CD4-positive, alpha-beta memory T cell (primary cell): Measurements from ENCODE around the gene KCNH2. TPM values are rescaled to one million over a fixed set of nuclear protein-coding genes. Genes with fewer than 3 reads are reported as not detected.

Source experiments
- CTCF ChIA-PET: fragments of 350-600 bp; sonication (Branson Sonifier 250); formaldehyde crosslinking; loops from one replicate; lab custom pipeline; 2021; ENCODE audit warnings: inconsistent platforms; ENCODE audit not compliant: partially characterized antibody; lab: Charles Lee
- POLR2A ChIA-PET: fragments of 350-600 bp; sonication (Branson Sonifier 250); formaldehyde crosslinking; loops from one replicate; lab custom pipeline; 2021; ENCODE audit not compliant: partially characterized antibody; lab: Charles Lee
- DNase-seq, 5 donors: peaks; one replicate each; pipeline versions ENCODE4 v3.0.0 to v3.0.0-alpha.2; 2020 to 2022; ENCODE audit warnings: mixed read lengths in 1 of 5
- H3K27ac ChIP-seq: one replicate; pipeline ENCODE4 v1.7.0; 2013; ENCODE audit warnings: low read depth, low read length
- H3K27me3 ChIP-seq: 2 replicates; pipeline ENCODE4 v1.7.0; 2013; ENCODE audit warnings: mild to moderate bottlenecking, low read length, moderate library complexity; ENCODE audit not compliant: insufficient read depth
- H3K36me3 ChIP-seq: 2 replicates; pipeline ENCODE4 v1.7.0; 2013; ENCODE audit warnings: mild to moderate bottlenecking, low read length, moderate library complexity; ENCODE audit not compliant: insufficient read depth
- H3K4me1 ChIP-seq: 2 replicates; pipeline ENCODE4 v1.7.0; 2013; ENCODE audit warnings: mild to moderate bottlenecking, low read length, moderate library complexity; ENCODE audit not compliant: insufficient read depth
- H3K4me3 ChIP-seq, 2 donors: one replicate each; pipeline ENCODE4 v1.7.0; 2013; ENCODE audit warnings: low read length in 2 of 2, mild to moderate bottlenecking in 1 of 2
- H3K9me3 ChIP-seq, 2 donors: one replicate each; pipeline ENCODE4 v1.7.0; 2013; ENCODE audit warnings: low read length in 2 of 2, control low read depth in 1 of 2; ENCODE audit not compliant: control insufficient read depth in 1 of 2
- H3K27ac Mint-ChIP-seq, 7 donors: one replicate each; pipeline ENCODE4 v1.8.0; 2020 to 2021; ENCODE audit warnings: mixed read lengths in 7 of 7, mild to moderate bottlenecking in 6 of 7, inconsistent platforms in 3 of 7, moderate library complexity in 3 of 7
- H3K27me3 Mint-ChIP-seq, 2 donors: one replicate each; pipeline ENCODE4 v1.8.0; 2020 to 2021; ENCODE audit warnings: mixed read lengths in 2 of 2
- H3K36me3 Mint-ChIP-seq, 2 donors: one replicate each; pipeline ENCODE4 v1.8.0; 2020 to 2021; ENCODE audit warnings: mixed read lengths in 2 of 2, inconsistent platforms in 1 of 2, mild to moderate bottlenecking in 1 of 2
- H3K4me1 Mint-ChIP-seq, 4 donors: one replicate each; pipeline ENCODE4 v1.8.0; 2020 to 2021; ENCODE audit warnings: mixed read lengths in 4 of 4, mild to moderate bottlenecking in 1 of 4
- H3K4me3 Mint-ChIP-seq, 8 donors: one replicate each; pipeline ENCODE4 v1.8.0; 2020 to 2021; ENCODE audit warnings: mixed read lengths in 8 of 8, mild to moderate bottlenecking in 7 of 8, moderate library complexity in 6 of 8, inconsistent platforms in 3 of 8
- H3K9me3 Mint-ChIP-seq, 8 donors: one replicate each; pipeline ENCODE4 v1.8.0; 2020 to 2021; ENCODE audit warnings: mixed read lengths in 8 of 8, mild to moderate bottlenecking in 5 of 8, inconsistent platforms in 3 of 8, moderate library complexity in 1 of 8
- intact Hi-C: fragments of 100-400 bp; cut with micrococcal nuclease; formaldehyde crosslinking; loops from one replicate; pipeline ENCODE4 v1.15.1; 2023
- polyA plus RNA-seq, 2 donors: library from polyadenylated mRNA; unstranded; fragments of 300-500 nt; fragmentation: Illumina TruSeq; gene quantifications; one replicate each; pipeline ENCODE4 v1.2.3, GENCODE V29; 2021
- total RNA-seq, 2 experiments: library from RNA; stranded (reverse); gene quantifications; one replicate each; pipeline ENCODE4 v1.2.3, GENCODE V29; 2021

Gene KCNH2
- total and polyA plus RNA-seq, 4 experiments from 2014 or later, result 1.8 to 2.6 (median 2.4) TPM

DNA sequence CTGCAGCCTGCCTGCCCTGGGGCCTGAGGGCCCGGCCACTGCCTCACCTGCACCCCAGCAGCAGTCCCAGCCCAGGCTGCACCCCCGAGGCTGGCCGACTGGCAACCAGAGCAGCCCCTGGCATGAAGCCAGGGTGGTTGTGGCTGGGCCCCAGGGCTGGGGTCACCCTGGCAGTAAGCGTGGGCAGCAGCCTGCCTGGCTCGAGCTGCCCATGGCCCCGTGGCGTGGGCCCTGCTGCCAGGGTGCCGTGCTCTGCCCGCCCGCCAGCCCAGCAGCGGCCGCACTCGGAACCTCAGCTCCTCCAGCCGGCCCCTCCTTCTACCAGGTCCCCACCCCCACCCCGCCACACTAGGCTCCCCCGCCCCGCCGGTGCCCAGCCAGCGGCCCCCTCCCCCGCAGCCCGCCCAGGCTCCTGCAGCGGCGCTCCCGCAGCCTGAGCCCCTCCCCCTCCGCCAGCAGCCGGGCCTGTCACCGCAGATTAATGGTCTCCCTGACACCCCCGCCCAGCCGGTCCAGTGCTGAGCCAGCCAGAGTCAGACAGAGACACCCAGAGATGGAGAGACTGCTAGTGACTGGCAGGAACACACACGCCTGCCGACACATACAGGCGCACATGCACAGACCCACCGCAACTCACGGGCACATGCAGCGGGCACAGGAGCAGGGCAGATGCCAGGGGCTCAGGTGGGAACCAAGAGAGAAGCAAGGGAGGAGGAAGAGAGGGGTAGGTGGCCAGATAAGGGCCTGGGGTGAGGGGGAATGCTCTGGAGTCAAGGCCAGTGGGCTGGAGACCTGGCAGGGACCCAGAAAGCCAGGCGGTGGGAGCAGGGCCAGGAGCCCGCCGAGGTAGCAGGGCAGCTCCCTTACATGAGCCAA, 22.4 kb downstream of the KCNH2 start:
- H3K9me3 ChIP-seq, result no peaks in the 10 kb centered on the region
- no peak overlapping the region for H3K27ac ChIP-seq
- peak in 1 of 5 donors; percentile 36 for DNase-seq
- Mint-ChIP-seq H3K4me3 (no peak overlapping the region), H3K9me3 (no peaks in the 10 kb centered on the region), H3K4me1 (peaks cover 5 to 25% (median 12%) of the 10 kb centered on the region in 4 donors), H3K27me3 (peaks cover 22 to 29% of the 10 kb centered on the region in 2 donors), H3K27ac (no peak overlapping the region), H3K36me3 (no peaks in the 10 kb centered on the region)
- H3K27me3 ChIP-seq, result peaks cover 7% of the 10 kb centered on the region
- ChIA-PET CTCF (interaction anchor here (2.6 kb wide), 1 partner anchor 7 kb away, joined by 10 read pairs; no protein-coding TSS in a partner anchor), POLR2A (no interaction called here)
- H3K4me1 ChIP-seq, result peaks cover 9% of the 10 kb centered on the region
- H3K36me3 ChIP-seq, result no peaks in the 10 kb centered on the region
- intact Hi-C loops, result no loop called here
- no peak overlapping the region for H3K4me3 ChIP-seq

GRCh38 chr7:150954986-150955518, 23.1 kb downstream of the KCNH2 start:
- no peak overlapping the region for H3K27ac Mint-ChIP-seq
- no peak overlapping the region for H3K4me3 Mint-ChIP-seq
- no peaks in the 10 kb centered on the region for H3K9me3 Mint-ChIP-seq
- Histone ChIP-seq H3K4me1 (peaks cover 9% of the 10 kb centered on the region), H3K36me3 (no peaks in the 10 kb centered on the region), H3K4me3 (no peak overlapping the region), H3K27ac (no peak overlapping the region), H3K9me3 (no peaks in the 10 kb centered on the region), H3K27me3 (peaks cover 7% of the 10 kb centered on the region)
- CTCF ChIA-PET, result interaction anchor here (2.6 kb wide), 1 partner anchor 8 kb away, joined by 10 read pairs; no protein-coding TSS in a partner anchor
- DNase-seq, result no peak
- H3K4me1 Mint-ChIP-seq, result peaks cover 5 to 24% (median 12%) of the 10 kb centered on the region in 4 donors
- POLR2A ChIA-PET, result no interaction called here
- H3K27me3 Mint-ChIP-seq, result peaks cover 22 to 29% of the 10 kb centered on the region in 2 donors
- no peaks in the 10 kb centered on the region for H3K36me3 Mint-ChIP-seq
- intact Hi-C loops, result no loop called here

DNA sequence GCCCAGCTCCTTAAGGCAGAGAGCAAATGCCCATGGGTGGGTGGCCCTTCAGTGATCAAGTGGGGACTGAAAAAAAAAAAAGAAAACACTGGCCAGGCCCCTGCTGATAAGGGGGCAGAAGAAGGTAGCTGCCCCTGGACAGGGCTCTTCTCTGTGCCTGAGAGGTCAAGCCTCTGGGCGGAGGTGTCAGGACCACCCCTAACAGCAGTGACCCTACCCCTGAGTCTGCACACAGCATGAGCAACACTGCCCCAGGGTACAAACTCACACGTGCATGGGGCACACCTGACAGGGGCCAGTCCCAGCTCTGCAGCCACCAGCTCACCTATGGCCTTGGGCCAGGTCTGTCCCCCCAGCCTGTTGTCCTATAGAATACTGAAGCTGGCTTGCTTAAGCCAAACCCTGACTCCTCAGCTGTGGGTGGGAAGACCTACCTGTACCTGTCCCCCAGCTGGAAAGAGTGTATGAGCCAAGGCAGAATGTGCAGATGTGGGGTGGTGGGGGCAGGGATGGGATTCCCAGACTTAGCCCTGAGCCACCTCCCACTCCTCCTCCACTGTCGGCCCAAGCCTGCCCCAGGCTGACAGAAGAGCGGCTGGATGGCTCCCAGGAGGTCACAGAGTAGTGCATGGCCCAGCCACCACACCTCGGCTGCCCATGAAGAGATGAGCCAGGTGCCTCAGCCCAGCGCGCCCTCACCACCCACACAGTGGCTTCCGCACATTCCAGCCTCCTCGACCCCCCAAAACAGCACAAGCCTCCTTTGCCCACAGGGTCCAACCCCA, 23.7 kb downstream of the KCNH2 start:
- H3K27me3 Mint-ChIP-seq, result peaks cover 17 to 27% of the 10 kb centered on the region in 2 donors
- POLR2A ChIA-PET, result no interaction called here
- CTCF ChIA-PET, result interaction anchor here (0.8 to 2.6 kb wide), 3 partner anchors 8 to 157 kb away, joined by 3 to 10 read pairs (median 3); no protein-coding TSS in a partner anchor
- no peaks in the 10 kb centered on the region for H3K36me3 ChIP-seq
- peaks cover 7% of the 10 kb centered on the region for H3K27me3 ChIP-seq
- intact Hi-C loops, result no loop called here
- no peaks in the 10 kb centered on the region for H3K9me3 ChIP-seq
- peaks cover 3 to 22% (median 8%) of the 10 kb centered on the region in 4 donors for H3K4me1 Mint-ChIP-seq
- peaks cover 0 to 1% of the 10 kb centered on the region in 2 donors for H3K36me3 Mint-ChIP-seq
- H3K27ac ChIP-seq, result no peak overlapping the region
- H3K9me3 Mint-ChIP-seq, result no peaks in the 10 kb centered on the region
- H3K4me3 Mint-ChIP-seq, result no peak overlapping the region
- DNase-seq, result no peak
- H3K27ac Mint-ChIP-seq, result no peak overlapping the region
- H3K4me3 ChIP-seq, result no peak overlapping the region
- H3K4me1 ChIP-seq, result peaks cover 3% of the 10 kb centered on the region

GRCh38 chr7:150953061-150953997, 24.8 kb downstream of the KCNH2 start:
- Histone ChIP-seq H3K4me1 (no peaks in the 10 kb centered on the region), H3K9me3 (no peaks in the 10 kb centered on the region), H3K27me3 (peaks cover 7% of the 10 kb centered on the region), H3K27ac (no peak overlapping the region), H3K36me3 (no peaks in the 10 kb centered on the region), H3K4me3 (no peak overlapping the region)
- peaks cover 0 to 1% of the 10 kb centered on the region in 2 donors for H3K36me3 Mint-ChIP-seq
- intact Hi-C loops, result no loop called here
- peaks cover 10 to 20% of the 10 kb centered on the region in 2 donors for H3K27me3 Mint-ChIP-seq
- H3K4me1 Mint-ChIP-seq, result peaks cover 2 to 18% (median 4%) of the 10 kb centered on the region in 4 donors
- H3K27ac Mint-ChIP-seq, result no peak overlapping the region
- ChIA-PET CTCF (interaction anchor here (0.8 to 2.6 kb wide), 3 partner anchors 9 to 158 kb away, joined by 3 to 10 read pairs (median 3); no protein-coding TSS in a partner anchor), POLR2A (no interaction called here)
- H3K4me3 Mint-ChIP-seq, result peak overlapping the region in 1 of 8 donors; percentile 59
- DNase-seq, result no peak
- H3K9me3 Mint-ChIP-seq, result no peaks in the 10 kb centered on the region

- Histone ChIP-seq H3K36me3 (no peaks in the 10 kb centered on the region), H3K27ac (no peak overlapping the region), H3K9me3 (no peaks in the 10 kb centered on the region), H3K4me1 (no peaks in the 10 kb centered on the region), H3K4me3 (no peak overlapping the region), H3K27me3 (peaks cover 7% of the 10 kb centered on the region)
- CTCF ChIA-PET, result interaction anchor here (1.5 to 2.6 kb wide), 2 partner anchors 10 to 159 kb away, joined by 3 to 10 read pairs; no protein-coding TSS in a partner anchor
- H3K9me3 Mint-ChIP-seq, result no peaks in the 10 kb centered on the region
- peaks cover 0 to 1% of the 10 kb centered on the region in 2 donors for H3K36me3 Mint-ChIP-seq
- peaks cover 1 to 16% (median 4%) of the 10 kb centered on the region in 4 donors for H3K4me1 Mint-ChIP-seq
- no peak overlapping the region for H3K4me3 Mint-ChIP-seq
- H3K27me3 Mint-ChIP-seq, result peaks cover 11 to 20% of the 10 kb centered on the region in 2 donors
- intact Hi-C loops, result no loop called here
- POLR2A ChIA-PET, result no interaction called here
- DNase-seq, result no peak
- no peak overlapping the region for H3K27ac Mint-ChIP-seq
Measured at GRCh38 chr7:150952331-150953050, 25.6 kb downstream of the KCNH2 start.

DNA sequence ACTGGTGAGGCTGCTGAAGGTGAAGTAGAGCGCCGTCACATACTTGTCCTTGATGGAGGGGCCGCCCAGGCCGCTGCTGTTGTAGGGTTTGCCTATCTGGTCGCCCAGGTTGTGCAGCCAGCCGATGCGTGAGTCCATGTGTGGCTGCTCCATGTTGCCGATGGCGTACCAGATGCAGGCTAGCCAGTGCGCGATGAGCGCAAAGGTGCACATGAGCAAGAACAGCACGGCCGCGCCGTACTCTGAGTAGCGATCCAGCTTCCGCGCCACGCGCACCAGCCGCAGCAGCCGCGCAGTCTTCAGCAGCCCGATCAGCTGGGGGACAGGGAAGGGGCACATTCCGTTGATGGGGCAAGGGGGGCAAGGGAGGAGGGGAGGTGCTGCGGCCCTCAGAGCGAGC, 26.6 kb downstream of the KCNH2 start:
- Mint-ChIP-seq H3K4me3 (no peak overlapping the region), H3K9me3 (no peaks in the 10 kb centered on the region), H3K4me1 (peaks cover 0 to 8% (median 0%) of the 10 kb centered on the region in 4 donors), H3K27ac (no peak overlapping the region), H3K36me3 (peaks cover 0 to 1% of the 10 kb centered on the region in 2 donors), H3K27me3 (peaks cover 5 to 11% of the 10 kb centered on the region in 2 donors)
- Histone ChIP-seq H3K4me3 (no peak overlapping the region), H3K4me1 (no peaks in the 10 kb centered on the region), H3K27me3 (peaks cover under 1% of the 10 kb centered on the region), H3K9me3 (no peaks in the 10 kb centered on the region), H3K36me3 (no peaks in the 10 kb centered on the region), H3K27ac (no peak overlapping the region)
- POLR2A ChIA-PET, result no interaction called here
- intact Hi-C loops, result no loop called here
- CTCF ChIA-PET, result no interaction called here
- no peak for DNase-seq
